H9 (cell line): Measurements from ENCODE around the gene MRGPRF. TPM values are rescaled to one million over a fixed set of nuclear protein-coding genes. Genes with fewer than 3 reads are reported as not detected.

Source experiments
- DNase-seq: peaks from one replicate; pipeline ENCODE4 v3.0.0-alpha.2; 2017
- H2AFZ ChIP-seq: one replicate; pipeline ENCODE4 v1.6.1; 2013; ENCODE audit warnings: mild to moderate bottlenecking, low read length, control low read depth, moderate library complexity
- H2AK5ac ChIP-seq: 2 replicates; pipeline ENCODE4 v1.6.1; 2013; ENCODE audit warnings: low read length, control low read depth, mixed read lengths; ENCODE audit not compliant: insufficient read length
- H2BK120ac ChIP-seq: one replicate; pipeline ENCODE4 v1.6.1; 2013; ENCODE audit warnings: low read depth, mild to moderate bottlenecking, low read length, control low read depth, inconsistent platforms; ENCODE audit not compliant: poor library complexity, severe bottlenecking
- H2BK12ac ChIP-seq: 2 replicates; pipeline ENCODE4 v1.6.1; 2013; ENCODE audit warnings: low read length, control low read depth, mixed read lengths, low read depth; ENCODE audit not compliant: insufficient read length
- H2BK15ac ChIP-seq: 2 replicates; pipeline ENCODE4 v1.6.1; 2013; ENCODE audit warnings: low read depth, low read length, control low read depth
- H2BK20ac ChIP-seq: one replicate; pipeline ENCODE4 v1.6.1; 2013; ENCODE audit warnings: low read depth, mild to moderate bottlenecking, low read length, control low read depth, inconsistent platforms; ENCODE audit not compliant: poor library complexity, severe bottlenecking
- H2BK5ac ChIP-seq: 2 replicates; pipeline ENCODE4 v1.6.1; 2013; ENCODE audit warnings: low read length, control low read depth, mixed read lengths; ENCODE audit not compliant: insufficient read length
- H3K14ac ChIP-seq: 2 replicates; pipeline ENCODE4 v1.6.1; 2013; ENCODE audit warnings: low read length, control low read depth; ENCODE audit not compliant: insufficient read depth
- H3K18ac ChIP-seq: 2 replicates; pipeline ENCODE4 v1.6.1; 2013; ENCODE audit warnings: low read depth, mild to moderate bottlenecking, mixed read lengths, low read length, control low read depth; ENCODE audit not compliant: insufficient read length
- H3K23ac ChIP-seq: 2 replicates; pipeline ENCODE4 v1.6.1; 2013; ENCODE audit warnings: low read length, control low read depth, mixed read lengths, low read depth; ENCODE audit not compliant: insufficient read length
- H3K23me2 ChIP-seq: 2 replicates; pipeline ENCODE4 v1.6.1; 2013; ENCODE audit warnings: low read depth, mild to moderate bottlenecking, mixed read lengths, low read length, control low read depth; ENCODE audit not compliant: insufficient read length, poor library complexity, severe bottlenecking
- H3K27ac ChIP-seq: 2 replicates; pipeline ENCODE4 v1.5.1; 2013; ENCODE audit warnings: low read length, control low read depth, mixed read lengths, low read depth; ENCODE audit not compliant: insufficient read length
- H3K27me3 ChIP-seq: 2 replicates; pipeline ENCODE4 v1.6.1; 2013; ENCODE audit warnings: low read length, control low read depth, inconsistent platforms; ENCODE audit not compliant: insufficient read depth
- H3K4ac ChIP-seq: 2 replicates; pipeline ENCODE4 v1.6.1; 2013; ENCODE audit warnings: low read depth, mild to moderate bottlenecking, control low read depth, inconsistent platforms, low read length, moderate library complexity
- H3K4me1 ChIP-seq: 2 replicates; pipeline ENCODE4 v1.6.1; 2013; ENCODE audit warnings: low read length, control low read depth, inconsistent platforms; ENCODE audit not compliant: insufficient read depth
- H3K4me2 ChIP-seq: 2 replicates; pipeline ENCODE4 v1.6.1; 2013; ENCODE audit warnings: low read length, control low read depth, mixed read lengths; ENCODE audit not compliant: insufficient read length, insufficient read depth
- H3K56ac ChIP-seq: 2 replicates; pipeline ENCODE4 v1.6.1; 2013; ENCODE audit warnings: low read depth, mild to moderate bottlenecking, mixed read lengths, low read length, control low read depth; ENCODE audit not compliant: insufficient read length
- H3K79me1 ChIP-seq: 2 replicates; pipeline ENCODE4 v1.6.1; 2013; ENCODE audit warnings: low read depth, mild to moderate bottlenecking, moderate library complexity, low read length, control low read depth, inconsistent platforms; ENCODE audit not compliant: insufficient read depth, poor library complexity, severe bottlenecking
- H3K79me2 ChIP-seq: 2 replicates; pipeline ENCODE4 v1.6.1; 2013; ENCODE audit warnings: low read length, control low read depth, inconsistent platforms; ENCODE audit not compliant: insufficient read depth
- H3K9ac ChIP-seq: 2 replicates; pipeline ENCODE4 v1.6.1; 2013; ENCODE audit warnings: low read length, control low read depth, mixed read lengths; ENCODE audit not compliant: insufficient read length; ENCODE audit errors: extremely low read depth
- H3K9me3 ChIP-seq: one replicate; pipeline ENCODE4 v1.6.1; 2013; ENCODE audit warnings: low read depth, low read length, inconsistent platforms; ENCODE audit not compliant: control insufficient read depth
- H3T11ph ChIP-seq: one replicate; pipeline ENCODE4 v1.6.1; 2013; ENCODE audit warnings: mild to moderate bottlenecking, low read length, control low read depth, inconsistent platforms
- H4K20me1 ChIP-seq: one replicate; pipeline ENCODE4 v1.6.1; 2013; ENCODE audit not compliant: control insufficient read depth, insufficient read length, insufficient read depth
- H4K5ac ChIP-seq: 2 replicates; pipeline ENCODE4 v1.6.1; 2013; ENCODE audit warnings: low read depth, mild to moderate bottlenecking, mixed read lengths, low read length, control low read depth; ENCODE audit not compliant: insufficient read length
- H4K8ac ChIP-seq: replicated peaks from 2 replicates; pipeline ENCODE4 v1.6.1; 2013; ENCODE audit warnings: low read length, control low read depth, mixed read lengths, low read depth; ENCODE audit not compliant: insufficient read length
- H4K91ac ChIP-seq: 2 replicates; pipeline ENCODE4 v1.6.1; 2013; ENCODE audit warnings: low read depth, mild to moderate bottlenecking, moderate library complexity, mixed read lengths, low read length, control low read depth; ENCODE audit not compliant: insufficient read length
- H3K27ac Mint-ChIP-seq, 3 experiments: 2 replicates in 2 of 3; 3 replicates in 1 of 3; pipeline ENCODE4 v1.8.0; 2020 to 2021; ENCODE audit warnings: mixed read lengths in 3 of 3, mild to moderate bottlenecking in 1 of 3, moderate library complexity in 1 of 3
- H3K27me3 Mint-ChIP-seq: 2 replicates; pipeline ENCODE4 v1.8.0; 2021; ENCODE audit warnings: low read depth, mild to moderate bottlenecking, moderate library complexity, mixed read lengths
- H3K36me3 Mint-ChIP-seq, 3 experiments: 2 replicates in 2 of 3; 3 replicates in 1 of 3; pipeline ENCODE4 v1.8.0; 2020 to 2021; ENCODE audit warnings: low read depth in 3 of 3, mixed read lengths in 3 of 3; ENCODE audit not compliant: insufficient read depth in 1 of 3
- H3K4me1 Mint-ChIP-seq, 2 experiments: 2 replicates each; pipeline ENCODE4 v1.8.0; 2020; ENCODE audit warnings: mixed read lengths in 2 of 2
- H3K4me3 Mint-ChIP-seq, 2 experiments: 2 replicates in 1 of 2; 3 replicates in 1 of 2; pipeline ENCODE4 v1.8.0; 2020 to 2021; ENCODE audit warnings: mild to moderate bottlenecking in 2 of 2, mixed read lengths in 2 of 2, moderate library complexity in 1 of 2
- H3K9me3 Mint-ChIP-seq, 2 experiments: 2 replicates in 1 of 2; 3 replicates in 1 of 2; pipeline ENCODE4 v1.8.0; 2020; ENCODE audit warnings: mild to moderate bottlenecking in 2 of 2, mixed read lengths in 2 of 2, moderate library complexity in 1 of 2
- CTCF ChIP-seq: fragments of 200-600 bp; sonication (generic); conservative IDR thresholded peaks from 3 replicates; pipeline ENCODE4 v1.8.0; 2021; ENCODE audit warnings: antibody characterized with exemption, mild to moderate bottlenecking
- WGBS: extraction: QIAGEN DNeasy Blood & Tissue Kit; methylation state at CpG from one replicate; pipeline ENCODE4 v1.1.7; 2013; ENCODE audit warnings: missing lambda C conversion rate, low lambda C conversion rate, mixed read lengths; ENCODE audit not compliant: insufficient read length; ENCODE audit errors: extremely low coverage; 5-methylcytosine and 5-hydroxymethylcytosine counted together
- total RNA-seq: library from RNA; stranded (reverse); gene quantifications from 2 replicates; pipeline ENCODE4 v1.2.1, GENCODE V29; 2021

The MRGPRF gene
- total RNA-seq, 1 experiment from 2014 or later: 4.0 TPM

GRCh38 chr11:69058511-69059270 lies 45.6 kb upstream of the MRGPRF start:
- no peak overlapping the region for H3T11ph ChIP-seq
- no peaks in the 10 kb centered on the region for H3K4me1 ChIP-seq
- no peak for TF ChIP-seq CTCF
- no peaks in the 10 kb centered on the region for H3K27me3 ChIP-seq
- no peaks in the 10 kb centered on the region for H3K4me1 Mint-ChIP-seq
- H4K20me1 ChIP-seq: no peaks in the 10 kb centered on the region
- no peak overlapping the region for H3K4me2 ChIP-seq
- no peaks in the 10 kb centered on the region for H3K79me1 ChIP-seq
- H2BK15ac ChIP-seq: no peak overlapping the region
- no peak overlapping the region for H3K4ac ChIP-seq
- H3K18ac ChIP-seq: no peak overlapping the region
- H2BK120ac ChIP-seq: no peak overlapping the region
- H3K9me3 Mint-ChIP-seq: no peaks in the 10 kb centered on the region
- no peak for DNase-seq
- no peak overlapping the region for H3K14ac ChIP-seq
- no peaks in the 10 kb centered on the region for H3K27me3 Mint-ChIP-seq
- peaks cover 3 to 38% (median 13%) of the 10 kb centered on the region in 3 experiments; a peak in 6 of 7 replicates for H3K36me3 Mint-ChIP-seq
- H3K27ac Mint-ChIP-seq: no peak overlapping the region
- no peak overlapping the region for H4K8ac ChIP-seq
- H4K5ac ChIP-seq: no peak overlapping the region
- H2AK5ac ChIP-seq: no peak overlapping the region
- no peak overlapping the region for H3K27ac ChIP-seq
- no peaks in the 10 kb centered on the region for H3K9me3 ChIP-seq
- no peak overlapping the region for H2BK20ac ChIP-seq
- no peak overlapping the region for H2AFZ ChIP-seq
- H4K91ac ChIP-seq: no peak overlapping the region
- H3K9ac ChIP-seq: no peak overlapping the region
- no peak overlapping the region for H2BK12ac ChIP-seq
- no peak overlapping the region for H3K56ac ChIP-seq
- H3K23me2 ChIP-seq: no peaks in the 10 kb centered on the region
- WGBS: no CpG with 5 or more reads among the region's 23 CpGs
- H3K4me3 Mint-ChIP-seq: no peak overlapping the region
- no peak overlapping the region for H2BK5ac ChIP-seq
- no peak overlapping the region for H3K23ac ChIP-seq
- H3K79me2 ChIP-seq: peaks cover 3% of the 10 kb centered on the region; the same call in 1 of the 2 replicates
